HepG2 (cell line): Measurements from ENCODE around the gene MFSD8. TPM values are rescaled to one million over a fixed set of nuclear protein-coding genes. Genes with fewer than 3 reads are reported as not detected.

Experiments used
- DPF2 ChIP-seq: sonication (generic); formaldehyde crosslinking; IDR thresholded peaks from 2 replicates; pipeline ENCODE4 v1.4.0; 2020; ENCODE audit warnings: mild to moderate bottlenecking, low read depth, missing genetic modification reagents, borderline replicate concordance
- GATAD1 ChIP-seq: IDR thresholded peaks from 2 replicates; pipeline ENCODE4 v1.6.1; 2016; ENCODE audit warnings: missing genetic modification reagents, missing compliant biosample characterization
- GATAD2A ChIP-seq: IDR thresholded peaks from 2 replicates; pipeline ENCODE4 v1.6.1; 2016
- HMG20A ChIP-seq: IDR thresholded peaks from 2 replicates; pipeline ENCODE4 v1.6.1; 2016; ENCODE audit warnings: borderline replicate concordance
- NCOR1 ChIP-seq: fragments of 200-600 bp; sonication (generic); IDR thresholded peaks from 2 replicates; pipeline ENCODE4 v1.7.0; 2017; ENCODE audit warnings: antibody characterized with exemption, low read length, borderline replicate concordance
- NFIC ChIP-seq: IDR thresholded peaks from 2 replicates; pipeline ENCODE4 v1.6.1; 2012; ENCODE audit warnings: mild to moderate bottlenecking, low read length, inconsistent platforms
- NFYB ChIP-seq: sonication (generic); formaldehyde crosslinking; IDR thresholded peaks from 2 replicates; pipeline ENCODE4 v1.4.0; 2020; ENCODE audit warnings: missing genetic modification reagents
- NR1H2 ChIP-seq: sonication (generic); formaldehyde crosslinking; IDR thresholded peaks from 2 replicates; pipeline ENCODE4 v1.8.1; 2022; ENCODE audit warnings: low read depth, missing genetic modification reagents, borderline replicate concordance
- PAF1 ChIP-seq: IDR thresholded peaks from 2 replicates; pipeline ENCODE4 v1.6.1; 2016; ENCODE audit warnings: missing genetic modification reagents, missing compliant biosample characterization
- PAX8 ChIP-seq: sonication (generic); formaldehyde crosslinking; IDR thresholded peaks from 2 replicates; pipeline ENCODE4 v1.8.0; 2022; ENCODE audit warnings: mild to moderate bottlenecking, missing genetic modification reagents, borderline replicate concordance
- RFXAP ChIP-seq: sonication (generic); formaldehyde crosslinking; IDR thresholded peaks from 2 replicates; pipeline ENCODE4 v1.4.0; 2020; ENCODE audit warnings: missing genetic modification reagents, borderline replicate concordance
- STAG1 ChIP-seq: sonication (generic); formaldehyde crosslinking; IDR thresholded peaks from 2 replicates; pipeline ENCODE4 v1.4.0; 2020; ENCODE audit warnings: missing genetic modification reagents
- ZIK1 ChIP-seq: sonication (generic); formaldehyde crosslinking; IDR thresholded peaks from 2 replicates; pipeline ENCODE4 v1.5.0; 2020; ENCODE audit warnings: mild to moderate bottlenecking, low read depth, missing genetic modification reagents, borderline replicate concordance
- ZNF12 ChIP-seq: sonication (generic); formaldehyde crosslinking; IDR thresholded peaks from 2 replicates; pipeline ENCODE4 v1.5.0; 2020; ENCODE audit warnings: missing genetic modification reagents
- ZNF263 ChIP-seq: sonication (generic); formaldehyde crosslinking; IDR thresholded peaks from 2 replicates; pipeline ENCODE4 v1.4.0; 2020; ENCODE audit warnings: missing genetic modification reagents
- ZSCAN31 ChIP-seq: sonication (generic); formaldehyde crosslinking; IDR thresholded peaks from 2 replicates; pipeline ENCODE4 v1.5.0; 2020; ENCODE audit warnings: low read depth, mild to moderate bottlenecking, missing genetic modification reagents
- polyA plus RNA-seq, 8 experiments: library from polyadenylated mRNA; depleted of rRNA in 3 of 8; stranded (reverse) in 7 of 8; unstranded in 1 of 8; fragments of >200 nt; fragmentation: Illumina TruSeq in 4 of 8; extraction: Trizol in 4 of 8; gene quantifications; 2 replicates each; pipeline versions ENCODE4 v1.2.1 to v1.2.3, GENCODE V29; 2011 to 2016; ENCODE audit warnings: low read depth in 4 of 8, missing spikeins in 1 of 8, mixed read lengths in 1 of 8; ENCODE audit not compliant: insufficient read depth in 1 of 8
- total RNA-seq, 5 experiments: library from RNA; depleted of rRNA; stranded (reverse); fragments of >200 nt; fragmentation: Illumina TruSeq; extraction: Trizol; gene quantifications; 2 replicates each; pipeline ENCODE4 v1.2.3, GENCODE V29; 2016; ENCODE audit warnings: low read depth in 1 of 5
- TF ChIP-seq, protein P1 (sequence below), 2 experiments: IDR thresholded peaks; 2 replicates each; pipeline ENCODE4 v1.6.1; 2011 to 2012; ENCODE audit warnings: low read length in 2 of 2, borderline replicate concordance in 1 of 2, low read depth in 1 of 2, mild to moderate bottlenecking in 1 of 2, moderate library complexity in 1 of 2
- TF ChIP-seq, protein P2 (sequence below): sonication (generic); formaldehyde crosslinking; conservative IDR thresholded peaks from 2 replicates; pipeline ENCODE4 v1.4.0; 2020; ENCODE audit warnings: missing genetic modification reagents
- TF ChIP-seq, protein P3 (sequence below): sonication (generic); formaldehyde crosslinking; conservative IDR thresholded peaks from 2 replicates; pipeline ENCODE4 v1.4.0; 2020; ENCODE audit warnings: missing genetic modification reagents
- TF ChIP-seq, protein P4 (sequence below): sonication (generic); formaldehyde crosslinking; IDR thresholded peaks from 2 replicates; pipeline ENCODE4 v1.9.0; 2021; ENCODE audit warnings: missing genetic modification reagents, mild to moderate bottlenecking, borderline replicate concordance
- TF ChIP-seq, protein P5 (sequence below): sonication (generic); formaldehyde crosslinking; IDR thresholded peaks from 2 replicates; pipeline ENCODE4 v1.5.0; 2020; ENCODE audit warnings: missing genetic modification reagents

Gene MFSD8
- total and polyA plus RNA-seq, 2 of the 13 experiments (the other 11 are each of a cell fraction or from before 2014, with no cell fraction given) = 24.8 to 25.5 TPM

DNA sequence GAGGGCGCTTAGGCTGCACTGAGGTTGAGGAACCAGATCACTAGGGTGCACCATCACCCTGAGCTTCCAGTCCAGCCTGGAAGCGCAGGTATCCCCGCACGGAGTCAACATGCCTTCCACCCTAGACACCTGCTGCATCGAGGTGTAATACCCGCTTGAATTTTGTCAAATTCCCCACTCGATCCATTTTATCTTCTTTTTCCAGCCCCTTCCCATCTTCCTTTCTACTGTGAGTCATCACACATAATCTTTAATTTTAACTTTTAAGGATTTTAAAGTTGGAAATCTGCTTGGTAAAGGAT is 83.5 kb downstream of the MFSD8 start (continued):
- TF ChIP-seq, protein P1, sequence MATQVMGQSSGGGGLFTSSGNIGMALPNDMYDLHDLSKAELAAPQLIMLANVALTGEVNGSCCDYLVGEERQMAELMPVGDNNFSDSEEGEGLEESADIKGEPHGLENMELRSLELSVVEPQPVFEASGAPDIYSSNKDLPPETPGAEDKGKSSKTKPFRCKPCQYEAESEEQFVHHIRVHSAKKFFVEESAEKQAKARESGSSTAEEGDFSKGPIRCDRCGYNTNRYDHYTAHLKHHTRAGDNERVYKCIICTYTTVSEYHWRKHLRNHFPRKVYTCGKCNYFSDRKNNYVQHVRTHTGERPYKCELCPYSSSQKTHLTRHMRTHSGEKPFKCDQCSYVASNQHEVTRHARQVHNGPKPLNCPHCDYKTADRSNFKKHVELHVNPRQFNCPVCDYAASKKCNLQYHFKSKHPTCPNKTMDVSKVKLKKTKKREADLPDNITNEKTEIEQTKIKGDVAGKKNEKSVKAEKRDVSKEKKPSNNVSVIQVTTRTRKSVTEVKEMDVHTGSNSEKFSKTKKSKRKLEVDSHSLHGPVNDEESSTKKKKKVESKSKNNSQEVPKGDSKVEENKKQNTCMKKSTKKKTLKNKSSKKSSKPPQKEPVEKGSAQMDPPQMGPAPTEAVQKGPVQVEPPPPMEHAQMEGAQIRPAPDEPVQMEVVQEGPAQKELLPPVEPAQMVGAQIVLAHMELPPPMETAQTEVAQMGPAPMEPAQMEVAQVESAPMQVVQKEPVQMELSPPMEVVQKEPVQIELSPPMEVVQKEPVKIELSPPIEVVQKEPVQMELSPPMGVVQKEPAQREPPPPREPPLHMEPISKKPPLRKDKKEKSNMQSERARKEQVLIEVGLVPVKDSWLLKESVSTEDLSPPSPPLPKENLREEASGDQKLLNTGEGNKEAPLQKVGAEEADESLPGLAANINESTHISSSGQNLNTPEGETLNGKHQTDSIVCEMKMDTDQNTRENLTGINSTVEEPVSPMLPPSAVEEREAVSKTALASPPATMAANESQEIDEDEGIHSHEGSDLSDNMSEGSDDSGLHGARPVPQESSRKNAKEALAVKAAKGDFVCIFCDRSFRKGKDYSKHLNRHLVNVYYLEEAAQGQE (IDR thresholded peaks at IDR 0.05; ENCODE audit: borderline replicate concordance in 1 of 2, low read depth in 1 of 2, low read length in 2 of 2) = no peak
- TF ChIP-seq, protein P2, sequence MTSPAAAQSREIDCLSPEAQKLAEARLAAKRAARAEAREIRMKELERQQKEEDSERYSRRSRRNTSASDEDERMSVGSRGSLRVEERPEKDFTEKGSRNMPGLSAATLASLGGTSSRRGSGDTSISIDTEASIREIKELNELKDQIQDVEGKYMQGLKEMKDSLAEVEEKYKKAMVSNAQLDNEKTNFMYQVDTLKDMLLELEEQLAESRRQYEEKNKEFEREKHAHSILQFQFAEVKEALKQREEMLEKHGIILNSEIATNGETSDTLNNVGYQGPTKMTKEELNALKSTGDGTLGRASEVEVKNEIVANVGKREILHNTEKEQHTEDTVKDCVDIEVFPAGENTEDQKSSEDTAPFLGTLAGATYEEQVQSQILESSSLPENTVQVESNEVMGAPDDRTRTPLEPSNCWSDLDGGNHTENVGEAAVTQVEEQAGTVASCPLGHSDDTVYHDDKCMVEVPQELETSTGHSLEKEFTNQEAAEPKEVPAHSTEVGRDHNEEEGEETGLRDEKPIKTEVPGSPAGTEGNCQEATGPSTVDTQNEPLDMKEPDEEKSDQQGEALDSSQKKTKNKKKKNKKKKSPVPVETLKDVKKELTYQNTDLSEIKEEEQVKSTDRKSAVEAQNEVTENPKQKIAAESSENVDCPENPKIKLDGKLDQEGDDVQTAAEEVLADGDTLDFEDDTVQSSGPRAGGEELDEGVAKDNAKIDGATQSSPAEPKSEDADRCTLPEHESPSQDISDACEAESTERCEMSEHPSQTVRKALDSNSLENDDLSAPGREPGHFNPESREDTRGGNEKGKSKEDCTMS (CRISPR knock-in tag) = no peak
- TF ChIP-seq, protein P3, sequence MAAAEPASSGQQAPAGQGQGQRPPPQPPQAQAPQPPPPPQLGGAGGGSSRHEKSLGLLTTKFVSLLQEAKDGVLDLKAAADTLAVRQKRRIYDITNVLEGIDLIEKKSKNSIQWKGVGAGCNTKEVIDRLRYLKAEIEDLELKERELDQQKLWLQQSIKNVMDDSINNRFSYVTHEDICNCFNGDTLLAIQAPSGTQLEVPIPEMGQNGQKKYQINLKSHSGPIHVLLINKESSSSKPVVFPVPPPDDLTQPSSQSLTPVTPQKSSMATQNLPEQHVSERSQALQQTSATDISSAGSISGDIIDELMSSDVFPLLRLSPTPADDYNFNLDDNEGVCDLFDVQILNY (CRISPR knock-in tag) = no peak
- TF ChIP-seq ZSCAN31 (CRISPR knock-in tag) (0 out of 2 replicates have a peak, but pooled peaks have one; percentile 1), STAG1 (CRISPR knock-in tag) (peak; percentile 53), NCOR1 (no peak), ZIK1 (CRISPR knock-in tag) (no peak), DPF2 (no peak), PAF1 (CRISPR knock-in tag) (no peak), NR1H2 (CRISPR knock-in tag) (no peak), NFIC (no peak), ZNF263 (CRISPR knock-in tag) (peak; percentile 52; the same call in 1 of the 2 replicates), HMG20A (no peak), PAX8 (CRISPR knock-in tag) (no peak), NFYB (CRISPR knock-in tag) (no peak), RFXAP (CRISPR knock-in tag) (0 out of 2 replicates have a peak, but pooled peaks have one; percentile 3), GATAD2A (CRISPR knock-in tag) (no peak), ZNF12 (peak; percentile 57; the same call in 1 of the 2 replicates), GATAD1 (0 out of 2 replicates have a peak, but pooled peaks have one; percentile 6)
- TF ChIP-seq, protein P4, sequence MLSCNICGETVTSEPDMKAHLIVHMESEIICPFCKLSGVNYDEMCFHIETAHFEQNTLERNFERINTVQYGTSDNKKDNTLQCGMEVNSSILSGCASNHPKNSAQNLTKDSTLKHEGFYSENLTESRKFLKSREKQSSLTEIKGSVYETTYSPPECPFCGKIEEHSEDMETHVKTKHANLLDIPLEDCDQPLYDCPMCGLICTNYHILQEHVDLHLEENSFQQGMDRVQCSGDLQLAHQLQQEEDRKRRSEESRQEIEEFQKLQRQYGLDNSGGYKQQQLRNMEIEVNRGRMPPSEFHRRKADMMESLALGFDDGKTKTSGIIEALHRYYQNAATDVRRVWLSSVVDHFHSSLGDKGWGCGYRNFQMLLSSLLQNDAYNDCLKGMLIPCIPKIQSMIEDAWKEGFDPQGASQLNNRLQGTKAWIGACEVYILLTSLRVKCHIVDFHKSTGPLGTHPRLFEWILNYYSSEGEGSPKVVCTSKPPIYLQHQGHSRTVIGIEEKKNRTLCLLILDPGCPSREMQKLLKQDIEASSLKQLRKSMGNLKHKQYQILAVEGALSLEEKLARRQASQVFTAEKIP (CRISPR knock-in tag) = no peak
- TF ChIP-seq, protein P5, sequence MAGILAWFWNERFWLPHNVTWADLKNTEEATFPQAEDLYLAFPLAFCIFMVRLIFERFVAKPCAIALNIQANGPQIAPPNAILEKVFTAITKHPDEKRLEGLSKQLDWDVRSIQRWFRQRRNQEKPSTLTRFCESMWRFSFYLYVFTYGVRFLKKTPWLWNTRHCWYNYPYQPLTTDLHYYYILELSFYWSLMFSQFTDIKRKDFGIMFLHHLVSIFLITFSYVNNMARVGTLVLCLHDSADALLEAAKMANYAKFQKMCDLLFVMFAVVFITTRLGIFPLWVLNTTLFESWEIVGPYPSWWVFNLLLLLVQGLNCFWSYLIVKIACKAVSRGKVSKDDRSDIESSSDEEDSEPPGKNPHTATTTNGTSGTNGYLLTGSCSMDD (CRISPR knock-in tag) = no peak
